Caco-2 (cell line): ENCODE results near the gene JARID2. TPM values are rescaled to one million over a fixed set of nuclear protein-coding genes. Genes with fewer than 3 reads are reported as not detected.

Source experiments
- BruUV-seq: library from RNA; stranded (reverse); fragments of 400-500 nt; replicated peaks from 2 replicates; lab custom pipeline; 2021; lab: Mats Ljungman, UMichigan
- CTCF ChIA-PET: fragments of 300-600 bp; sonication (Branson Sonifier 250); formaldehyde crosslinking; loops from one replicate; lab custom pipeline; 2022; ENCODE audit warnings: antibody characterized with exemption; lab: Charles Lee
- POLR2A ChIA-PET: fragments of 300-600 bp; sonication (Branson Sonifier 250); formaldehyde crosslinking; loops from one replicate; lab custom pipeline; 2022; ENCODE audit warnings: antibody characterized with exemption; lab: Charles Lee
- DNase-seq, 2 experiments: peaks; one replicate each; pipeline versions ENCODE4 v3.0.0 to v3.0.0-alpha.2; 2020 to 2022
- H3K27me3 ChIP-seq: replicated peaks from 2 replicates; pipeline ENCODE4 v1.6.0; 2011; ENCODE audit warnings: low read length; ENCODE audit not compliant: control insufficient read depth, insufficient read depth
- H3K36me3 ChIP-seq: 2 replicates; pipeline ENCODE4 v1.5.1; 2011; ENCODE audit warnings: low read length; ENCODE audit not compliant: control insufficient read depth, insufficient read depth
- H3K4me1 ChIP-seq: fragments of 250-450 bp; sonication (Bioruptor Pico); 2 replicates; pipeline ENCODE4 v1.5.1; 2020; ENCODE audit warnings: mild to moderate bottlenecking
- H3K4me3 ChIP-seq: 2 replicates; pipeline ENCODE4 v1.5.1; 2011; ENCODE audit warnings: low read depth, mild to moderate bottlenecking, control low read depth, low read length
- H3K9me3 ChIP-seq: fragments of 250-450 bp; sonication (Bioruptor Pico); 2 replicates; pipeline ENCODE4 v1.5.1; 2020; ENCODE audit warnings: mild to moderate bottlenecking, moderate library complexity
- H3K27ac Mint-ChIP-seq: one replicate; pipeline ENCODE4 v1.8.0; 2022; ENCODE audit warnings: mixed read lengths; ENCODE audit not compliant: unreplicated experiment
- H3K27me3 Mint-ChIP-seq: one replicate; pipeline ENCODE4 v1.8.0; 2022; ENCODE audit warnings: mixed read lengths; ENCODE audit not compliant: insufficient read depth, unreplicated experiment
- H3K36me3 Mint-ChIP-seq: one replicate; pipeline ENCODE4 v1.8.0; 2022; ENCODE audit warnings: mild to moderate bottlenecking, mixed read lengths; ENCODE audit not compliant: insufficient read depth, unreplicated experiment
- H3K4me1 Mint-ChIP-seq: one replicate; pipeline ENCODE4 v1.8.0; 2022; ENCODE audit warnings: low read depth, mixed read lengths; ENCODE audit not compliant: unreplicated experiment
- H3K4me3 Mint-ChIP-seq: one replicate; pipeline ENCODE4 v1.8.0; 2022; ENCODE audit warnings: mild to moderate bottlenecking, moderate library complexity, mixed read lengths; ENCODE audit not compliant: unreplicated experiment
- H3K9me3 Mint-ChIP-seq: one replicate; pipeline ENCODE4 v1.8.0; 2022; ENCODE audit warnings: mixed read lengths; ENCODE audit not compliant: unreplicated experiment
- intact Hi-C: fragments of 100-400 bp; cut with micrococcal nuclease; formaldehyde crosslinking; loops from one replicate; pipeline ENCODE4 v1.10.0; 2022; ENCODE audit not compliant: unreplicated experiment
- total RNA-seq: library from RNA; stranded (reverse); gene quantifications from 2 replicates; pipeline ENCODE4 v1.2.3, GENCODE V29; 2022
- TF ChIP-seq, protein P1 (sequence below), 2 experiments: fragments of 200-600 bp in 1 of 2; IDR thresholded peaks; 1 replicate in 1 of 2; 2 replicates in 1 of 2; pipeline versions ENCODE4 v1.5.1 to v1.8.0; 2011 to 2022; ENCODE audit warnings: antibody characterized with exemption in 1 of 2, control low read depth in 1 of 2, inconsistent platforms in 1 of 2, low read depth in 1 of 2, low read length in 1 of 2, mild to moderate bottlenecking in 1 of 2, moderate library complexity in 1 of 2; ENCODE audit not compliant: insufficient read depth in 1 of 2, severe bottlenecking in 1 of 2, unreplicated experiment in 1 of 2

The JARID2 gene
- total RNA-seq, 1 experiment from 2014 or later, result 18.3 TPM

- Histone ChIP-seq H3K9me3 (no peaks in the 10 kb centered on the region), H3K4me3 (no peak overlapping the region), H3K4me1 (peaks cover 19% of the 10 kb centered on the region), H3K27me3 (no peaks in the 10 kb centered on the region), H3K36me3 (no peaks in the 10 kb centered on the region)
- ChIA-PET POLR2A (interaction anchor here (0.6 kb wide), 1 partner anchor 38 kb away, joined by 3 read pairs; no protein-coding TSS in a partner anchor), CTCF (no interaction called here)
- Mint-ChIP-seq H3K27ac (no peak overlapping the region), H3K36me3 (peaks cover 15% of the 10 kb centered on the region), H3K4me1 (peaks cover 27% of the 10 kb centered on the region), H3K9me3 (no peaks in the 10 kb centered on the region), H3K4me3 (no peak overlapping the region), H3K27me3 (no peaks in the 10 kb centered on the region)
- intact Hi-C loops, result no loop called here
- BruUV-seq, result no TSS peak
- TF ChIP-seq, protein P1, sequence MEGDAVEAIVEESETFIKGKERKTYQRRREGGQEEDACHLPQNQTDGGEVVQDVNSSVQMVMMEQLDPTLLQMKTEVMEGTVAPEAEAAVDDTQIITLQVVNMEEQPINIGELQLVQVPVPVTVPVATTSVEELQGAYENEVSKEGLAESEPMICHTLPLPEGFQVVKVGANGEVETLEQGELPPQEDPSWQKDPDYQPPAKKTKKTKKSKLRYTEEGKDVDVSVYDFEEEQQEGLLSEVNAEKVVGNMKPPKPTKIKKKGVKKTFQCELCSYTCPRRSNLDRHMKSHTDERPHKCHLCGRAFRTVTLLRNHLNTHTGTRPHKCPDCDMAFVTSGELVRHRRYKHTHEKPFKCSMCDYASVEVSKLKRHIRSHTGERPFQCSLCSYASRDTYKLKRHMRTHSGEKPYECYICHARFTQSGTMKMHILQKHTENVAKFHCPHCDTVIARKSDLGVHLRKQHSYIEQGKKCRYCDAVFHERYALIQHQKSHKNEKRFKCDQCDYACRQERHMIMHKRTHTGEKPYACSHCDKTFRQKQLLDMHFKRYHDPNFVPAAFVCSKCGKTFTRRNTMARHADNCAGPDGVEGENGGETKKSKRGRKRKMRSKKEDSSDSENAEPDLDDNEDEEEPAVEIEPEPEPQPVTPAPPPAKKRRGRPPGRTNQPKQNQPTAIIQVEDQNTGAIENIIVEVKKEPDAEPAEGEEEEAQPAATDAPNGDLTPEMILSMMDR (IDR thresholded peaks at IDR 0.05; ENCODE audit: insufficient read depth in 1 of 2, low read depth in 1 of 2, low read length in 1 of 2, severe bottlenecking in 1 of 2, unreplicated experiment in 1 of 2), result no peak
- no peak for DNase-seq
These were observed 307.2 kb downstream of the JARID2 start for GRCh38 chr6:15553031-15553430.

DNA sequence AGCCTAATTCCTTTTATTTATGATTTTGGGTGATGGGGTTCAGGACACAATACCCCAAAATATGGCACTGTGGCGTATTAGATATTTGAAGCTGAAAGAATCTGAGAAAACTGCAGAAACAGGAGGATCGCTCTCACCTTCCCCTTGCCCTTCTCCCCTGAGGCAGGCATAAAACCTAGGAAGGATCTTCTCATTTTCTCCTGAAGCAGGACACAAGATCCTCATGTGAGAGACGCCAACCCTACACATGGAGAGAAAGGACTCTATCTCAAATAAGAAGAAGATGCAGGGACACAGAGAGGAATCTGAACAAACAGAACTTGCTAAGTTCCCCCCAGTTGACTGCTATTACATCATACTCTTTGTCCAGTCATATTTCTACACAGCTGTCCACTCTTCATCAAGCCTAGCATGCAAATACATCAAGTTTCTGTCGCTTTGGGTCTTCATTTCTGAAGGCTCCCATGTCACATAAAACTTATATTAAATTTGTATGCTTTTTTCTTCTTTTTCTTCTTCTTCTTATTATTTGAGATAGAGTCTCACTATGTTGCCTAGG, 307.9 kb downstream of the JARID2 start:
- Histone ChIP-seq H3K9me3 (no peaks in the 10 kb centered on the region), H3K36me3 (no peaks in the 10 kb centered on the region), H3K27me3 (no peaks in the 10 kb centered on the region), H3K4me1 (peaks cover 19% of the 10 kb centered on the region), H3K4me3 (no peak overlapping the region)
- H3K27ac Mint-ChIP-seq, result peak overlapping the region; percentile 27
- CTCF ChIA-PET, result no interaction called here
- no peak overlapping the region for H3K4me3 Mint-ChIP-seq
- H3K36me3 Mint-ChIP-seq, result peaks cover 15% of the 10 kb centered on the region
- TF ChIP-seq, protein P1 (IDR thresholded peaks at IDR 0.05; ENCODE audit: insufficient read depth in 1 of 2, low read depth in 1 of 2, low read length in 1 of 2, severe bottlenecking in 1 of 2, unreplicated experiment in 1 of 2), result no peak
- POLR2A ChIA-PET, result no interaction called here
- H3K4me1 Mint-ChIP-seq, result peaks cover 27% of the 10 kb centered on the region
- H3K9me3 Mint-ChIP-seq, result no peaks in the 10 kb centered on the region
- no peak for DNase-seq
- intact Hi-C loops, result no loop called here
- H3K27me3 Mint-ChIP-seq, result no peaks in the 10 kb centered on the region
- no TSS peak for BruUV-seq

DNA sequence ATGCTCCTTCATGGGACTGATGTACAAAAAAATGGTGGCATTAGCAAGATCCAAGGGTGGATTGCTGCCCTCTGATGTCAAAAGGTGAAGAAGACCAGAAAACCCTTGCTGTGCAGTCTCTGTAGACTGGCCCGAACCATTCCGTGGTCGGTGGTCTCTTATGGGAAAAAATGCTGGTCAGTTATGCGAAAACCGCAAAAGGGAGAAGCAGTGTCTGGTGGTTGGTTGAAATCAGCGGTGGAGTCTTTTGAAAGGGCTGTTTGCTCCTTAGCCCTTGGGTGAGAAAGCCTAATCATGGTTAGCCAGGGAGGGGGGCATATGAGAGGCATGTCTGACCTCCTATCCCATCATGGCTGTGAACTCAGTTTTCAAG, 308.8 kb downstream of the JARID2 start:
- intact Hi-C loops, result no loop called here
- BruUV-seq, result no TSS peak
- no peak overlapping the region for H3K4me3 ChIP-seq
- no peaks in the 10 kb centered on the region for H3K27me3 ChIP-seq
- H3K36me3 Mint-ChIP-seq, result peaks cover 15% of the 10 kb centered on the region
- no peak for DNase-seq
- H3K4me3 Mint-ChIP-seq, result no peak overlapping the region
- ChIA-PET POLR2A (no interaction called here), CTCF (no interaction called here)
- H3K36me3 ChIP-seq, result no peaks in the 10 kb centered on the region
- H3K9me3 ChIP-seq, result no peaks in the 10 kb centered on the region
- H3K27ac Mint-ChIP-seq, result peak overlapping the region; percentile 27
- TF ChIP-seq, protein P1 (IDR thresholded peaks at IDR 0.05; ENCODE audit: insufficient read depth in 1 of 2, low read depth in 1 of 2, low read length in 1 of 2, severe bottlenecking in 1 of 2, unreplicated experiment in 1 of 2), result no peak
- H3K9me3 Mint-ChIP-seq, result no peaks in the 10 kb centered on the region
- H3K4me1 Mint-ChIP-seq, result peaks cover 27% of the 10 kb centered on the region
- peaks cover 19% of the 10 kb centered on the region for H3K4me1 ChIP-seq
- H3K27me3 Mint-ChIP-seq, result no peaks in the 10 kb centered on the region
